T-cell (primary cell): ENCODE measurements around the gene FAM114A1. TPM values are rescaled to one million over a fixed set of nuclear protein-coding genes. Genes with fewer than 3 reads are reported as not detected.
A peak's percentile ranks its signal among the peaks of the same experiment; 100 is the strongest.
"Not testable (repeated sequence)": the region's sequence is repeated elsewhere in the genome, so short reads cannot be mapped to it uniquely, and the experiment has no call there.

ENCODE experiments used
- ATAC-seq, 4 experiments: fragments of 200-7000 bp in 3 of 4; fragments of 150-1000 bp in 1 of 4; cut with Tn5 transposase; replicated peaks in 1 of 4; 1 replicate in 3 of 4; 2 replicates in 1 of 4; pipeline ENCODE4 v1.10.0; 2021; ENCODE audit warnings: moderate library complexity in 3 of 4, mild to moderate bottlenecking in 2 of 4, moderate number of reproducible peaks in 1 of 4
- CTCF ChIA-PET, 2 donors: fragments of 300-600 bp; sonication (Branson Sonifier 250); formaldehyde crosslinking; loops; one replicate each; lab custom pipeline; 2022; ENCODE audit warnings: antibody characterized with exemption in 2 of 2; lab: Charles Lee
- POLR2A ChIA-PET, 2 donors: fragments of 300-600 bp; sonication (Branson Sonifier 250); formaldehyde crosslinking; loops; one replicate each; lab custom pipeline; 2022; ENCODE audit warnings: antibody characterized with exemption in 2 of 2; lab: Charles Lee
- DNase-seq, 35 experiments: peaks; one replicate each; pipeline versions ENCODE4 v3.0.0 to v3.0.0-alpha.2; 2013 to 2023
- H3K27ac ChIP-seq: one replicate; pipeline ENCODE4 v1.5.1; 2013; ENCODE audit warnings: low read length
- H3K27me3 ChIP-seq, 2 experiments: replicated peaks in 1 of 2; 1 replicate in 1 of 2; 2 replicates in 1 of 2; pipeline versions ENCODE4 v1.6.1 to v1.7.0; 2013; ENCODE audit warnings: low read length in 1 of 2, mixed read lengths in 1 of 2; ENCODE audit not compliant: control insufficient read depth in 2 of 2, insufficient read depth in 2 of 2; ENCODE audit errors: extremely low read depth in 1 of 2
- H3K36me3 ChIP-seq, 2 donors: 1 replicate in 1 of 2; 2 replicates in 1 of 2; pipeline versions ENCODE4 v1.6.1 to v1.7.0; 2013; ENCODE audit warnings: low read length in 1 of 2; ENCODE audit not compliant: control insufficient read depth in 2 of 2, insufficient read depth in 1 of 2; ENCODE audit errors: extremely low read depth in 1 of 2
- H3K4me1 ChIP-seq, 2 experiments: 1 replicate in 1 of 2; 2 replicates in 1 of 2; pipeline versions ENCODE4 v1.6.1 to v1.7.0; 2013; ENCODE audit warnings: low read length in 2 of 2, mixed read lengths in 1 of 2; ENCODE audit not compliant: insufficient read depth in 2 of 2, control insufficient read depth in 1 of 2; ENCODE audit errors: extremely low read depth in 1 of 2
- H3K4me3 ChIP-seq, 2 donors: 1 replicate in 1 of 2; 2 replicates in 1 of 2; pipeline versions ENCODE4 v1.5.1 to v1.7.0; 2013; ENCODE audit warnings: mild to moderate bottlenecking in 2 of 2, low read length in 1 of 2, moderate library complexity in 1 of 2; ENCODE audit not compliant: control insufficient read depth in 1 of 2; ENCODE audit errors: extremely low read depth in 1 of 2
- H3K9me3 ChIP-seq: 2 replicates; pipeline ENCODE4 v1.7.0; 2013
- H3K27ac Mint-ChIP-seq, 2 donors: one replicate each; pipeline ENCODE4 v1.8.0; 2020 to 2021; ENCODE audit warnings: mild to moderate bottlenecking in 2 of 2, mixed read lengths in 2 of 2
- H3K27me3 Mint-ChIP-seq, 2 donors: one replicate each; pipeline ENCODE4 v1.8.0; 2021 to 2022; ENCODE audit warnings: mixed read lengths in 2 of 2
- H3K36me3 Mint-ChIP-seq: one replicate; pipeline ENCODE4 v1.8.0; 2021; ENCODE audit warnings: mixed read lengths
- H3K4me1 Mint-ChIP-seq, 3 donors: one replicate each; pipeline ENCODE4 v1.8.0; 2020 to 2022; ENCODE audit warnings: mixed read lengths in 3 of 3, mild to moderate bottlenecking in 1 of 3
- H3K4me3 Mint-ChIP-seq, 3 donors: one replicate each; pipeline ENCODE4 v1.8.0; 2020 to 2022; ENCODE audit warnings: mild to moderate bottlenecking in 3 of 3, mixed read lengths in 3 of 3, moderate library complexity in 3 of 3
- H3K9me3 Mint-ChIP-seq, 3 donors: one replicate each; pipeline ENCODE4 v1.8.0; 2020 to 2022; ENCODE audit warnings: mixed read lengths in 3 of 3
- WGBS: methylation state at CpG from one replicate; pipeline ENCODE4 v1.1.5; 2013; ENCODE audit warnings: missing lambda C conversion rate; ENCODE audit not compliant: insufficient coverage; 5-methylcytosine and 5-hydroxymethylcytosine counted together
- total RNA-seq, 35 experiments: library from RNA in 6 of 35; stranded (reverse) in 6 of 35; fragments of 120-200 nt in 1 of 35; gene quantifications; one replicate each; pipeline versions ENCODE4 v1.2.1 to v1.2.4 and lab custom pipeline; 2013 to 2026

The FAM114A1 gene
- total RNA-seq, 5 donors from 2014 or later (not counting 1 experiment from before 2014, with no cell fraction given): 0.35 to 0.79 (median 0.39) TPM; not detected in 1

GRCh38 chr4:38983787-38984598 lies 116.4 kb downstream of the FAM114A1 start:
- no peak overlapping the region for H3K4me3 ChIP-seq
- Mint-ChIP-seq H3K4me3 (no peak overlapping the region), H3K36me3 (peaks cover 56% of the 10 kb centered on the region), H3K27ac (peak overlapping the region; percentile 68 to 70), H3K9me3 (no peaks in the 10 kb centered on the region), H3K27me3 (no peaks in the 10 kb centered on the region), H3K4me1 (peaks cover 40 to 46% (median 43%) of the 10 kb centered on the region in 3 donors)
- peaks cover 4 to 47% of the 10 kb centered on the region in 2 donors for H3K36me3 ChIP-seq
- POLR2A ChIA-PET: interaction anchor here in 1 of 2 donors (0.6 kb wide), 1 partner anchor 71 kb away, joined by 4 read pairs; no protein-coding TSS in a partner anchor
- DNase-seq (no peak), ATAC-seq (no peak)
- no peaks in the 10 kb centered on the region for H3K27me3 ChIP-seq
- H3K4me1 ChIP-seq: peaks cover 0 to 4% of the 10 kb centered on the region in 2 experiments
- no peak overlapping the region for H3K27ac ChIP-seq
- CTCF ChIA-PET: interaction anchor here (0.7 to 1.2 kb wide), 2 partner anchors 54 to 81 kb away, joined by 3 read pairs; no protein-coding TSS in a partner anchor
- WGBS: 56% methylated on average over 5 of the region's 12 CpGs
- H3K9me3 ChIP-seq: no peaks in the 10 kb centered on the region

DNA sequence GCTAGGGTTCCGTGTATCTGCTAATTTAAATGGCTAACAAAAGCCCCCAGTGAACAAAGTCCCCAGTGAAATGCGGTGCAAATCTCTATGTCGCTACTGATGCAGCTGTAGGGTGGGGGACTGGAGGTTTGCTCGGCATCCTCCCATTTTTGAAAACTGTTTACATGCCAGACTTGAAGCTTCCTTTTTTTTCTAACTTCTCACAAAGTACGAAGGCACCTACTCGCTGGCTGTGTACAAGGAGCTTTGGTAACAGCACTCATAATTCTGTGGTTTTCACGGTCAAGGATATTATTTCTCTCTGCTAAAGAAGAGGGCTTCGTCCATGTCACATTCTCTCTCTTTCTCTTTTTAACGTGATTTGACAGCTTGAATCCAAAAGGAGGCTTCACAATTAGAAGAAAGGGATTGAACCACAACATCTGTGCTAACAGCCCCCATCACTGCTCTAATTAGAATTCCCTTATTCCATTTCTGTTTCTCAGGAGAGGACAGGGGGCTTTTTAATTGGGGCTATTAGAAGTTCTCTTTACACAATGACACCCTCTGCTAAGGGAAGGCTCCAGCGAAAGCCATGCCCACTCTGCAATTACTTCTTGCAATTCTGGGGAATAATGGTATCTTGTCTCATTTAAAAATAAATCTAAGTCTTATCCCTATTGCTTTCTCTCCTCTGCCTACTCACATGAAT lies 117.9 kb downstream of the FAM114A1 start:
- H3K4me3 ChIP-seq: no peak overlapping the region
- peaks cover 4 to 43% of the 10 kb centered on the region in 2 donors for H3K36me3 ChIP-seq
- no CpG with 5 or more reads among the region's 10 CpGs for WGBS
- DNase-seq (peak in 1 of 35 experiments; percentile 6), ATAC-seq (peak in 3 of 4 experiments; percentile 41 to 55 (median 43))
- H3K9me3 Mint-ChIP-seq: no peaks in the 10 kb centered on the region
- ChIA-PET POLR2A (interaction anchor here (0.7 to 1.3 kb wide), 3 partner anchors 36 to 126 kb away, joined by 3 to 4 read pairs (median 4); no protein-coding TSS in a partner anchor), CTCF (interaction anchor here (0.6 to 1.6 kb wide), 4 partner anchors 8 to 149 kb away, joined by 3 to 8 read pairs (median 4); no protein-coding TSS in a partner anchor)
- H3K27ac ChIP-seq: peak overlapping the region; percentile 31
- peaks cover 43 to 45% (median 43%) of the 10 kb centered on the region in 3 donors for H3K4me1 Mint-ChIP-seq
- H3K4me3 Mint-ChIP-seq: peak overlapping the region; percentile 9 to 46 (median 22)
- peaks cover 0 to 4% of the 10 kb centered on the region in 2 experiments for H3K4me1 ChIP-seq
- peak overlapping the region; percentile 87 for H3K27ac Mint-ChIP-seq
- peaks cover 59% of the 10 kb centered on the region for H3K36me3 Mint-ChIP-seq
- H3K9me3 ChIP-seq: no peaks in the 10 kb centered on the region
- no peaks in the 10 kb centered on the region for H3K27me3 Mint-ChIP-seq
- no peaks in the 10 kb centered on the region for H3K27me3 ChIP-seq

GRCh38 chr4:38987491-38987890 lies 119.9 kb downstream of the FAM114A1 start:
- POLR2A ChIA-PET: interaction anchor here in 1 of 2 donors (0.6 kb wide), 2 partner anchors 11 to 1249 kb away, joined by 3 to 6 read pairs; no protein-coding TSS in a partner anchor

DNA sequence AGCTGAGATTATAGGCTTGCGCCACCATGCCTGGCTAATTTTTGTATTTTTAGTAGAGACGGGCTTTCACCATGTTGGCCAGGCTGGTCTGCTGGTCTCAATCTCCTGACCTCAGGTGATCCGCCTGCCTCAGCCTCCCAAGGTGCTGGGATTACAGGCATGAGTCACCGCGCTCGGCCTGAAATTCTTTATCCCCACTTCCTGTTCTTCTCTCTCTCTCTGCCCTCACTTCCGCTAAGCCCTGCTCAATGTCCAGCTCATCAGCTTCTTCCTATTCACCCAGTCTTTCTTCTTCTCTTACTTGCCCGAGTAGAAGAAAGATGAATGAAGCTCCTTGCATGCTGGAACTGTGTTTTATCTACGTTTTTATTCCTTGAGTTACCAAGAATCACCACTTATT lies 120.7 kb downstream of the FAM114A1 start:
- H3K4me1 ChIP-seq, H3K27me3 Mint-ChIP-seq, H3K27ac ChIP-seq, H3K4me3 Mint-ChIP-seq, H3K9me3 ChIP-seq, H3K9me3 Mint-ChIP-seq, DNase-seq, H3K4me3 ChIP-seq, ATAC-seq, H3K27me3 ChIP-seq: not testable (repeated sequence)
- POLR2A ChIA-PET: interaction anchor here in 1 of 2 donors (0.6 kb wide), 1 partner anchor 15 kb away, joined by 5 read pairs; no protein-coding TSS in a partner anchor
- peaks cover 4 to 38% of the 10 kb centered on the region in 2 donors for H3K36me3 ChIP-seq
- H3K4me1 Mint-ChIP-seq: peaks cover 36 to 43% (median 37%) of the 10 kb centered on the region in 3 donors
- H3K36me3 Mint-ChIP-seq: peaks cover 42% of the 10 kb centered on the region
- CTCF ChIA-PET: interaction anchor here (1.1 to 1.5 kb wide), 3 partner anchors 42 to 147 kb away, joined by 3 to 4 read pairs (median 3); no protein-coding TSS in a partner anchor
- H3K27ac Mint-ChIP-seq: peak overlapping the region; percentile 73 to 77
- WGBS: 90% methylated on average over 4 of the region's 9 CpGs

More at GRCh38 chr4:38987491-38987890, 119.9 kb downstream of the FAM114A1 start:
- H3K27ac Mint-ChIP-seq: peak overlapping the region; percentile 36 to 56
- no peaks in the 10 kb centered on the region for H3K27me3 Mint-ChIP-seq
- CTCF ChIA-PET: interaction anchor here (1.1 to 2.1 kb wide), 3 partner anchors 57 to 147 kb away, joined by 3 to 6 read pairs (median 4); no protein-coding TSS in a partner anchor
- H3K4me3 Mint-ChIP-seq: no peak overlapping the region
- peak overlapping the region; percentile 15 for H3K27ac ChIP-seq
- H3K4me3 ChIP-seq: no peak overlapping the region
- H3K4me1 Mint-ChIP-seq: peaks cover 36 to 43% (median 37%) of the 10 kb centered on the region in 3 donors
- ATAC-seq (no peak), DNase-seq (no peak)
- no peaks in the 10 kb centered on the region for H3K9me3 ChIP-seq
- H3K9me3 Mint-ChIP-seq: no peaks in the 10 kb centered on the region
- H3K36me3 ChIP-seq: peaks cover 4 to 43% of the 10 kb centered on the region in 2 donors
- H3K27me3 ChIP-seq: no peaks in the 10 kb centered on the region
- peaks cover 45% of the 10 kb centered on the region for H3K36me3 Mint-ChIP-seq
- peaks cover 0 to 4% of the 10 kb centered on the region in 2 experiments for H3K4me1 ChIP-seq

GRCh38 chr4:38989487-38989886 lies 121.9 kb downstream of the FAM114A1 start:
- Mint-ChIP-seq H3K4me3 (no peak overlapping the region), H3K36me3 (peaks cover 41% of the 10 kb centered on the region), H3K9me3 (no peaks in the 10 kb centered on the region), H3K27me3 (no peaks in the 10 kb centered on the region), H3K4me1 (peaks cover 30 to 40% (median 32%) of the 10 kb centered on the region in 3 donors), H3K27ac (no peak overlapping the region)
- ATAC-seq: no peak
- WGBS: 95% methylated on average over 4 of the region's 6 CpGs
- CTCF ChIA-PET: interaction anchor here in 1 of 2 donors (1.5 kb wide), 1 partner anchor 41 kb away, joined by 3 read pairs; no protein-coding TSS in a partner anchor
- DNase-seq: no peak
- peaks cover 4 to 38% of the 10 kb centered on the region in 2 donors for H3K36me3 ChIP-seq
- no peaks in the 10 kb centered on the region for H3K27me3 ChIP-seq
- no peak overlapping the region for H3K4me3 ChIP-seq
- H3K27ac ChIP-seq: no peak overlapping the region
- POLR2A ChIA-PET: no interaction called here
- H3K9me3 ChIP-seq: no peaks in the 10 kb centered on the region
- H3K4me1 ChIP-seq: peaks cover 0 to 4% of the 10 kb centered on the region in 2 experiments

- Mint-ChIP-seq H3K27me3 (no peaks in the 10 kb centered on the region), H3K4me1 (peaks cover 27 to 38% (median 28%) of the 10 kb centered on the region in 3 donors), H3K4me3 (no peak overlapping the region), H3K9me3 (no peaks in the 10 kb centered on the region), H3K36me3 (peaks cover 46% of the 10 kb centered on the region), H3K27ac (no peak overlapping the region)
- Histone ChIP-seq H3K4me3 (no peak overlapping the region), H3K27ac (no peak overlapping the region), H3K36me3 (peaks cover 4 to 36% of the 10 kb centered on the region in 2 donors), H3K4me1 (peaks cover 0 to 4% of the 10 kb centered on the region in 2 experiments), H3K9me3 (no peaks in the 10 kb centered on the region), H3K27me3 (no peaks in the 10 kb centered on the region)
- 100% methylated on average over 1 of the region's 5 CpGs for WGBS
- ATAC-seq (no peak), DNase-seq (no peak)
- POLR2A ChIA-PET: no interaction called here
- CTCF ChIA-PET: no interaction called here
These were observed 122.6 kb downstream of the FAM114A1 start for GRCh38 chr4:38990241-38990640.
